Endodermal cell (in vitro differentiated cells): ENCODE data around the gene HNMT. TPM values are rescaled to one million over a fixed set of nuclear protein-coding genes. Genes with fewer than 3 reads are reported as not detected.

Experiments used
- DNase-seq: peaks from one replicate; pipeline ENCODE4 v3.0.0-alpha.2; 2017
- H3K27ac ChIP-seq: 2 replicates; pipeline ENCODE4 v1.5.1; 2013; ENCODE audit warnings: mild to moderate bottlenecking, low read depth, low read length, moderate library complexity
- H3K27me3 ChIP-seq: 2 replicates; pipeline ENCODE4 v1.6.1; 2013; ENCODE audit warnings: mild to moderate bottlenecking, low read length, moderate library complexity; ENCODE audit not compliant: insufficient read depth, control insufficient read depth, poor library complexity, severe bottlenecking
- H3K36me3 ChIP-seq: 2 replicates; pipeline ENCODE4 v1.7.0; 2013; ENCODE audit warnings: mild to moderate bottlenecking, low read length, moderate library complexity; ENCODE audit not compliant: control insufficient read depth, insufficient read depth
- H3K4me1 ChIP-seq: one replicate; pipeline ENCODE4 v1.7.0; 2013; ENCODE audit warnings: low read length; ENCODE audit not compliant: control insufficient read depth, insufficient read depth
- H3K4me3 ChIP-seq: 2 replicates; pipeline ENCODE4 v1.5.1; 2013; ENCODE audit warnings: mild to moderate bottlenecking, low read length, moderate library complexity
- H3K9ac ChIP-seq: 2 replicates; pipeline ENCODE4 v1.6.1; 2013; ENCODE audit warnings: mild to moderate bottlenecking, low read length, moderate library complexity; ENCODE audit not compliant: poor library complexity, severe bottlenecking; ENCODE audit errors: extremely low read depth
- H3K9me3 ChIP-seq: 2 replicates; pipeline ENCODE4 v1.6.1; 2013; ENCODE audit warnings: mild to moderate bottlenecking, low read length, moderate library complexity; ENCODE audit not compliant: control insufficient read depth
- H3K27ac Mint-ChIP-seq: 2 replicates; pipeline ENCODE4 v1.8.0; 2020; ENCODE audit warnings: mixed read lengths
- H3K27me3 Mint-ChIP-seq: 2 replicates; pipeline ENCODE4 v1.8.0; 2021; ENCODE audit warnings: mild to moderate bottlenecking, mixed read lengths; ENCODE audit not compliant: insufficient read depth
- H3K36me3 Mint-ChIP-seq: 2 replicates; pipeline ENCODE4 v1.8.0; 2020; ENCODE audit warnings: low read depth, mixed read lengths
- H3K4me1 Mint-ChIP-seq: 2 replicates; pipeline ENCODE4 v1.8.0; 2020; ENCODE audit warnings: mixed read lengths
- H3K4me3 Mint-ChIP-seq: 2 replicates; pipeline ENCODE4 v1.8.0; 2020; ENCODE audit warnings: mild to moderate bottlenecking, moderate library complexity, mixed read lengths
- H3K9me3 Mint-ChIP-seq: 2 replicates; pipeline ENCODE4 v1.8.0; 2020; ENCODE audit warnings: mild to moderate bottlenecking, mixed read lengths
- WGBS, 2 experiments: methylation state at CpG; one replicate each; pipeline versions ENCODE4 v1.1.5 to v1.1.7; 2013; ENCODE audit warnings: missing lambda C conversion rate in 2 of 2, mixed read lengths in 1 of 2; ENCODE audit not compliant: insufficient coverage in 1 of 2, insufficient read length in 1 of 2; 5-methylcytosine and 5-hydroxymethylcytosine counted together
- total RNA-seq, 2 donors: library from RNA; stranded (reverse); fragmentation: NEBNext Ultra II Directional in 1 of 2; extraction: Animal tissue kit (Norgen Biotek cat#: 25700) in 1 of 2; gene quantifications; 2 replicates in 1 of 2; 3 replicates in 1 of 2; pipeline ENCODE4 v1.2.1, GENCODE V29; 2021
- TF ChIP-seq, protein P1 (sequence below): fragments of 200-600 bp; sonication (generic); conservative IDR thresholded peaks from 2 replicates; pipeline ENCODE4 v1.5.0; 2021; ENCODE audit warnings: antibody characterized with exemption, mild to moderate bottlenecking

HNMT gene
- total RNA-seq, 2 donors from 2014 or later, result 10.6 to 18.0 TPM

DNA sequence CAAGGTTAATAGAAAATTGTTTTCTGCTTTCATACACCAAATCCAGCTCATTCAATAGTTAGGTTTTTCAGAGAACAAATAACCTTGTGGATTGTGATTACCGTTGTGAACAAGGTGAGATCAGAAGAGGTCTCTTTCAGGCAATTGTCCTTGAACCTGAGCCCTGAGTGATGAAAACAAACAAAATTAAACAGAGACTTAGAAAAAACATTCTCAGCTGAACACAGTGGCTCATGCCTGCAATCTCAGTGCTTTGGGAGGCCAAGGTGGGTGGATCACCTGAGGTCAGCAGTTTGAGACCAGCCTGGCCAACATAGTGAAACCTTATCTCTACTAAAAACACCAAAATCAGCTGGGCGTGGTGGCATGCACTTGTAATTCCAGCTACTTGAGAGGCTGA lies 68.1 kb downstream of the HNMT start:
- Histone ChIP-seq H3K4me3 (no peak overlapping the region), H3K9me3 (no peaks in the 10 kb centered on the region), H3K9ac (no peak overlapping the region), H3K27ac (no peak overlapping the region), H3K36me3 (no peaks in the 10 kb centered on the region), H3K4me1 (peaks cover 4% of the 10 kb centered on the region), H3K27me3 (no peaks in the 10 kb centered on the region)
- no peak for DNase-seq
- no peaks in the 10 kb centered on the region for H3K9me3 Mint-ChIP-seq
- no peak overlapping the region for H3K4me3 Mint-ChIP-seq
- TF ChIP-seq, protein P1, sequence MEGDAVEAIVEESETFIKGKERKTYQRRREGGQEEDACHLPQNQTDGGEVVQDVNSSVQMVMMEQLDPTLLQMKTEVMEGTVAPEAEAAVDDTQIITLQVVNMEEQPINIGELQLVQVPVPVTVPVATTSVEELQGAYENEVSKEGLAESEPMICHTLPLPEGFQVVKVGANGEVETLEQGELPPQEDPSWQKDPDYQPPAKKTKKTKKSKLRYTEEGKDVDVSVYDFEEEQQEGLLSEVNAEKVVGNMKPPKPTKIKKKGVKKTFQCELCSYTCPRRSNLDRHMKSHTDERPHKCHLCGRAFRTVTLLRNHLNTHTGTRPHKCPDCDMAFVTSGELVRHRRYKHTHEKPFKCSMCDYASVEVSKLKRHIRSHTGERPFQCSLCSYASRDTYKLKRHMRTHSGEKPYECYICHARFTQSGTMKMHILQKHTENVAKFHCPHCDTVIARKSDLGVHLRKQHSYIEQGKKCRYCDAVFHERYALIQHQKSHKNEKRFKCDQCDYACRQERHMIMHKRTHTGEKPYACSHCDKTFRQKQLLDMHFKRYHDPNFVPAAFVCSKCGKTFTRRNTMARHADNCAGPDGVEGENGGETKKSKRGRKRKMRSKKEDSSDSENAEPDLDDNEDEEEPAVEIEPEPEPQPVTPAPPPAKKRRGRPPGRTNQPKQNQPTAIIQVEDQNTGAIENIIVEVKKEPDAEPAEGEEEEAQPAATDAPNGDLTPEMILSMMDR, result no peak
- H3K4me1 Mint-ChIP-seq, result peaks cover 20% of the 10 kb centered on the region
- no peaks in the 10 kb centered on the region for H3K36me3 Mint-ChIP-seq
- WGBS, 2 experiments, result 95 to 100% methylated on average over 2 of the region's 2 CpGs
- H3K27me3 Mint-ChIP-seq, result no peaks in the 10 kb centered on the region
- H3K27ac Mint-ChIP-seq, result no peak overlapping the region

- H3K27ac ChIP-seq, result no peak overlapping the region
- H3K27ac Mint-ChIP-seq, result no peak overlapping the region
- WGBS, 2 experiments, result 61 to 70% methylated on average over 2 to 3 of the region's 3 CpGs
Measured at GRCh38 chr2:138034536-138034935, 70.3 kb downstream of the HNMT start.

GRCh38 chr2:138035608-138036217 lies 71.4 kb downstream of the HNMT start:
- no peak overlapping the region for H3K27ac ChIP-seq
- TF ChIP-seq, protein P1, result no peak
- peaks cover 4% of the 10 kb centered on the region for H3K4me1 ChIP-seq
- no peaks in the 10 kb centered on the region for H3K27me3 ChIP-seq
- Mint-ChIP-seq H3K4me1 (peaks cover 27% of the 10 kb centered on the region), H3K27me3 (no peaks in the 10 kb centered on the region), H3K27ac (peak overlapping the region; percentile 11), H3K36me3 (no peaks in the 10 kb centered on the region), H3K9me3 (no peaks in the 10 kb centered on the region), H3K4me3 (no peak overlapping the region)
- WGBS, 2 experiments, result 86 to 94% methylated on average over 4 of the region's 4 CpGs
- no peaks in the 10 kb centered on the region for H3K9me3 ChIP-seq
- DNase-seq, result no peak
- H3K36me3 ChIP-seq, result no peaks in the 10 kb centered on the region
- no peak overlapping the region for H3K9ac ChIP-seq
- peak overlapping the region; percentile 26 for H3K4me3 ChIP-seq

More at GRCh38 chr2:138034536-138034935, 70.3 kb downstream of the HNMT start:
- Histone ChIP-seq H3K4me1 (peaks cover 4% of the 10 kb centered on the region), H3K9me3 (no peaks in the 10 kb centered on the region), H3K36me3 (no peaks in the 10 kb centered on the region), H3K4me3 (peak overlapping the region; percentile 28), H3K9ac (no peak overlapping the region), H3K27me3 (no peaks in the 10 kb centered on the region)
- Mint-ChIP-seq H3K36me3 (no peaks in the 10 kb centered on the region), H3K4me3 (no peak overlapping the region), H3K9me3 (no peaks in the 10 kb centered on the region), H3K27me3 (no peaks in the 10 kb centered on the region), H3K4me1 (peaks cover 22% of the 10 kb centered on the region)
- TF ChIP-seq, protein P1, result no peak
- no peak for DNase-seq
